Ovary (tissue), 9 donors: ENCODE results near the gene FARP2. TPM values are rescaled to one million over a fixed set of nuclear protein-coding genes. Genes with fewer than 3 reads are reported as not detected.

ENCODE experiments used
- DNase-seq, 5 donors: peaks; one replicate each; pipeline ENCODE4 v3.0.0-alpha.2; 2019 to 2020
- H3K27ac ChIP-seq, 2 donors: fragments of 200-600 bp; one replicate each; pipeline versions ENCODE4 v1.5.1 to v1.8.0; 2019 to 2022
- H3K27me3 ChIP-seq: fragments of 200-600 bp; one replicate; pipeline ENCODE4 v1.8.0; 2022
- H3K36me3 ChIP-seq: fragments of 200-600 bp; sonication (generic); one replicate; pipeline ENCODE4 v1.5.1; 2019
- H3K4me1 ChIP-seq: one replicate; pipeline ENCODE4 v1.8.1; 2013; ENCODE audit warnings: mild to moderate bottlenecking, moderate library complexity; ENCODE audit not compliant: insufficient read depth
- H3K4me3 ChIP-seq: fragments of 200-600 bp; sonication (generic); one replicate; pipeline ENCODE4 v1.5.1; 2017
- H3K9me3 ChIP-seq, 2 donors: fragments of 200-600 bp in 1 of 2; sonication (generic) in 1 of 2; one replicate each; pipeline versions ENCODE4 v1.5.1 to v1.8.1; 2013 to 2019; ENCODE audit warnings: mild to moderate bottlenecking in 1 of 2, moderate library complexity in 1 of 2
- CTCF ChIP-seq, 3 donors: fragments of 450-650 bp in 2 of 3; fragments of 200-600 bp in 1 of 3; IDR thresholded peaks; one replicate each; pipeline versions ENCODE4 v1.5.1 to v1.8.0; 2016 to 2022; ENCODE audit warnings: antibody characterized with exemption in 3 of 3, mild to moderate bottlenecking in 1 of 3
- EP300 ChIP-seq: sonication (generic); formaldehyde crosslinking; IDR thresholded peaks from one replicate; pipeline ENCODE4 v1.6.1; 2017; ENCODE audit warnings: antibody characterized with exemption
- POLR2A ChIP-seq: fragments of 450-650 bp; IDR thresholded peaks from one replicate; pipeline ENCODE4 v1.6.1; 2017; ENCODE audit warnings: antibody characterized with exemption, mild to moderate bottlenecking, moderate library complexity
- WGBS, 3 donors: extraction: QIAGEN DNeasy Blood & Tissue Kit in 1 of 3; methylation state at CpG; one replicate each; pipeline versions ENCODE4 v1.1.5 to v1.1.7; 2013 to 2017; 5-methylcytosine and 5-hydroxymethylcytosine counted together
- intact Hi-C, 4 donors: fragments of 100-400 bp; cut with DNase I; formaldehyde crosslinking; loops; one replicate each; pipeline versions ENCODE4 v1.11.0 to v1.15.1; 2022 to 2023
- polyA plus RNA-seq, 2 donors: library from polyadenylated mRNA; stranded (reverse); fragments of 200-250 nt in 1 of 2; fragments of 350-450 nt in 1 of 2; fragmentation: Illumina TruSeq in 1 of 2; extraction: RNeasy Lipid Tissue Mini Kit (QIAGEN cat#74804) in 1 of 2; gene quantifications; one replicate each; pipeline ENCODE4 v1.2.3, GENCODE V29; 2013 to 2014
- total RNA-seq, 7 donors: library from RNA; depleted of rRNA in 2 of 7; stranded (reverse); fragments of >200 nt in 2 of 7; fragmentation: NEBNext Ultra II Directional in 3 of 7; extraction: Animal tissue kit (Norgen Biotek cat#: 25700) in 3 of 7; gene quantifications; one replicate each; pipeline versions ENCODE4 v1.1.0 to v1.2.4, GENCODE V29; 2016 to 2023
- donor health status: DM: no; HTN: no; CAD: no; lungs with moderate emphysema.
- donor health status: DM: no; HTN: no; CAD: no.
- donor health status: Bipolar disorder and iron deficiency.
- donor health status: DM: yes; HTN: yes; CAD: no.
- donor health status: DM: no; HTN: no; CAD: no.
- donor health status: DM: yes; HTN: yes; CAD: no.

Gene FARP2
- total and polyA plus RNA-seq, 9 donors: 13.5 to 62.1 (median 39.5) TPM

- intact Hi-C loops: loop anchor here in 1 of 4 donors (2.0 kb wide), 1 partner anchor 43 kb away; the partner anchor contains the start of gene FARP2
Measured at GRCh38 chr2:241313543-241314095, 42.5 kb upstream of the FARP2 start.

GRCh38 chr2:241314226-241315092 is 41.6 kb upstream of the FARP2 start:
- Histone ChIP-seq H3K27ac (peak overlapping the region; percentile 94 to 99), H3K36me3 (no peaks in the 10 kb centered on the region), H3K9me3 (no peaks in the 10 kb centered on the region), H3K4me3 (peak overlapping the region; percentile 79), H3K27me3 (no peaks in the 10 kb centered on the region), H3K4me1 (peaks cover 17% of the 10 kb centered on the region)
- intact Hi-C loops: loop anchor here in 1 of 4 donors (2.0 kb wide), 1 partner anchor 42 kb away; the partner anchor contains the start of gene FARP2
- TF ChIP-seq EP300 (no peak), POLR2A (no peak), CTCF (IDR thresholded peaks at IDR 0.05) (no peak)
- no peak for DNase-seq
- WGBS, 3 donors: 3 to 8% (median 4%) methylated on average over 20 to 38 of the region's 38 CpGs

More at GRCh38 chr2:241313543-241314095, 42.5 kb upstream of the FARP2 start:
- TF ChIP-seq EP300 (no peak), POLR2A (no peak), CTCF (IDR thresholded peaks at IDR 0.05) (no peak)
- Histone ChIP-seq H3K4me1 (peaks cover 18% of the 10 kb centered on the region), H3K36me3 (no peaks in the 10 kb centered on the region), H3K4me3 (no peak overlapping the region), H3K9me3 (no peaks in the 10 kb centered on the region), H3K27me3 (no peaks in the 10 kb centered on the region), H3K27ac (no peak overlapping the region)
- no peak for DNase-seq
- 85 to 89% (median 87%) methylated on average over 8 of the region's 8 CpGs for whole genome bisulfite sequencing, 3 donors

GRCh38 chr2:241315093-241315878 is 40.8 kb upstream of the FARP2 start, which contains the start of gene HDLBP:
HDLBP (minus strand) TSS chr2:241315672; CDS start chr2:241266869, 48,803 bp downstream.
- Histone ChIP-seq H3K4me3 (peak within 1 kb of the TSS; percentile 79), H3K4me1 (peaks cover 15% of the 10 kb centered on the region), H3K9me3 (no peaks in the 10 kb centered on the region), H3K36me3 (no peaks in the 10 kb centered on the region), H3K27ac (peak within 1 kb of the TSS; percentile 94 to 99), H3K27me3 (no peaks in the 10 kb centered on the region)
- WGBS, 3 donors: 1% methylated on average over 50 to 73 of the region's 73 CpGs
- TF ChIP-seq POLR2A (no peak), CTCF (IDR thresholded peaks at IDR 0.05) (peak in 2 of 3 donors; percentile 15 to 27)
- DNase-seq: peak; percentile 100
- intact Hi-C loops: loop anchor here in 1 of 4 donors (2.0 kb wide), 1 partner anchor 42 kb away; the partner anchor contains the start of gene FARP2
